Astrocyte (in vitro differentiated cells and primary cell): ENCODE results near the gene CDRT15L2.
"Not testable (repeated sequence)": the region's sequence is repeated elsewhere in the genome, so short reads cannot be mapped to it uniquely, and the experiment has no call there.

Source experiments
- CTCF ChIP-seq: IDR thresholded peaks from 2 replicates; pipeline ENCODE4 v1.5.1; 2011; ENCODE audit warnings: low read depth, mild to moderate bottlenecking, inconsistent platforms, low read length, moderate library complexity; ENCODE audit not compliant: insufficient read depth
- EZH2 ChIP-seq: IDR thresholded peaks from 2 replicates; pipeline ENCODE4 v1.6.1; 2012; ENCODE audit warnings: mild to moderate bottlenecking, low read length, inconsistent platforms; ENCODE audit not compliant: insufficient read depth

DNA sequence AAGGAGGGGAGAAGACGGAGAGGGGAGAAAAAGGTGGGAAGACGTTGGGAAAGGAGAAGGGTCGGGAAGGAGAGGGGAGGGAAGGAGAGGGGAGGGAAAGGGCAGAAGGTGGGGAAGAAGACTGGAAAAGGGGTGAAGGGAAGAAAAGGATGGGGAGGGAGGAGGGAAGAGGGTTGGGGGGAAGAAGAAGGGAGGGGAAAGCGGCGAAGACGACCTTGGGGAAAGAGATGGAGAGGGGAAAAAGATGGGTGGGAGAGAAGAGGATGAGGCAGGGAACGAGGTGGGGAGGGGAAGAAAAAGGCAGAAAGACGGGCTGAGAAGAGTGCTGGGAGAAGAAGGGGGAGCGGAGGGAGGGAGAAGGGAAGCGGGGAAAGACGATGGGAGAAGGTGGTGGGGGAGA is 46.3 kb upstream of the CDRT15L2 start:
- TF ChIP-seq CTCF, EZH2: not testable (repeated sequence)
